ENCODE data around the gene ZBTB12. TPM values are rescaled to one million over a fixed set of nuclear protein-coding genes. Genes with fewer than 3 reads are reported as not detected.

Gene ZBTB12
- total RNA-seq, 2 donors from 2014 or later, result 3.8 to 4.1 TPM

DNA sequence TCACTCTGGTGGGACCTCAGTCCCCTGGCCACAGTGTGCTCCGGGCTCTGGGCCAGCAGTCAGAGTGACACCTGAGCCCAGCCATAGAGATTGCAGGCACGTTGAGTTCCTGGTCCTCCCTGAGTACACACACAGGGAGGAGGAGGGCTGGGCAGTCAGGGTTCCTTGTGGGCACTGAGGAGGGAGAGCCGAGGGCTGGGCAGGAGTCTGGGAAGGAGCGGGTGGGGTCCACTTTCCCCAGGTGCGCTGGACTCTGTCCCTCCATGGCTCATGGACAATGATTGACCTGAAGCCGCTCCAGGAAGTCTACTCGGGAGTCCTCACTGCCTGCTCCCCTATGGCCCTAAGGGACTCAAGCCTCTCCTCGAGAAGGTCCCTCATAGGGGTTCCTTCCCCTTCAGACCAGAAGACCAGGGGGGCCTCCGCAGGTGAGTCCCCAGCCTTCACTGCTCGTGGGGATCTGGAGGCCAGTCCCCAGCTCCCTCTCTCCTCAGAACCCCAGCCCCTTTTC lies 24.2 kb downstream of the ZBTB12 start:
- H3K4me1 ChIP-seq (replicated peaks), result peaks cover 15% of the 10 kb centered on the region
- H3K27me3 ChIP-seq (replicated peaks; ENCODE audit: insufficient read depth), result no peaks in the 10 kb centered on the region
- peak; percentile 93 for DNase-seq (ENCODE audit: low spot score)
- H3K36me3 ChIP-seq, result peaks cover 5 to 8% of the 10 kb centered on the region in 2 donors
- H3K4me3 ChIP-seq, result peak overlapping the region; percentile 45 to 60
- peak; percentile 91 for TF ChIP-seq POLR2A (IDR thresholded peaks at IDR 0.05)
- no peak for TF ChIP-seq CTCF (IDR thresholded peaks at IDR 0.05)
- peak; percentile 98 for TF ChIP-seq POLR2AphosphoS5 (IDR thresholded peaks at IDR 0.05)
- no peaks in the 10 kb centered on the region for H3K9me3 ChIP-seq
- intact Hi-C loops (cut with DNase I), result no loop called here
- peak overlapping the region; percentile 98 for H3K27ac ChIP-seq
- whole genome bisulfite sequencing, result 38% methylated on average over 10 of the region's 10 CpGs

- Histone ChIP-seq H3K27me3 (replicated peaks; ENCODE audit: insufficient read depth) (no peaks in the 10 kb centered on the region), H3K36me3 (peaks cover 0 to 4% of the 10 kb centered on the region in 2 donors), H3K4me3 (peak overlapping the region; percentile 45 to 60), H3K4me1 (replicated peaks) (peaks cover 15% of the 10 kb centered on the region), H3K9me3 (no peaks in the 10 kb centered on the region), H3K27ac (peak overlapping the region; percentile 98)
- WGBS, result 40% methylated on average over 3 of the region's 3 CpGs
- DNase-seq (ENCODE audit: low spot score), result no peak
- no peak for TF ChIP-seq POLR2AphosphoS5 (IDR thresholded peaks at IDR 0.05)
- TF ChIP-seq CTCF (IDR thresholded peaks at IDR 0.05), result no peak
- TF ChIP-seq POLR2A (IDR thresholded peaks at IDR 0.05), result no peak
- intact Hi-C loops (cut with DNase I), result no loop called here
Observed at GRCh38 chr6:31877125-31877650, 24.7 kb downstream of the ZBTB12 start.

GRCh38 chr6:31876357-31876756 lies 25.5 kb downstream of the ZBTB12 start:
- TF ChIP-seq POLR2A (IDR thresholded peaks at IDR 0.05) (no peak), POLR2AphosphoS5 (IDR thresholded peaks at IDR 0.05) (no peak), CTCF (IDR thresholded peaks at IDR 0.05) (no peak)
- Histone ChIP-seq H3K36me3 (peaks cover 0 to 2% of the 10 kb centered on the region in 2 donors), H3K4me1 (replicated peaks) (peaks cover 15% of the 10 kb centered on the region), H3K4me3 (peak overlapping the region; percentile 45 to 60), H3K27ac (peak overlapping the region; percentile 98), H3K27me3 (replicated peaks; ENCODE audit: insufficient read depth) (no peaks in the 10 kb centered on the region), H3K9me3 (no peaks in the 10 kb centered on the region)
- WGBS, result 91% methylated on average over 7 of the region's 7 CpGs
- intact Hi-C loops (cut with DNase I), result no loop called here
- no peak for DNase-seq (ENCODE audit: low spot score)

- no peaks in the 10 kb centered on the region for H3K27me3 ChIP-seq (replicated peaks; ENCODE audit: insufficient read depth)
- TF ChIP-seq CTCF (IDR thresholded peaks at IDR 0.05), result no peak
- TF ChIP-seq POLR2A (IDR thresholded peaks at IDR 0.05), result no peak
- TF ChIP-seq POLR2AphosphoS5 (IDR thresholded peaks at IDR 0.05), result no peak
- 59% methylated on average over 5 of the region's 5 CpGs for WGBS
- peak overlapping the region in 1 of 2 donors; percentile 60 for H3K4me3 ChIP-seq
- peak overlapping the region; percentile 98 for H3K27ac ChIP-seq
- H3K36me3 ChIP-seq, result peaks cover 0 to 2% of the 10 kb centered on the region in 2 donors
- peaks cover 15% of the 10 kb centered on the region for H3K4me1 ChIP-seq (replicated peaks)
- no peaks in the 10 kb centered on the region for H3K9me3 ChIP-seq
- no peak for DNase-seq (ENCODE audit: low spot score)
- intact Hi-C loops (cut with DNase I), result no loop called here
Observed at GRCh38 chr6:31875877-31876276, 26.0 kb downstream of the ZBTB12 start.

Data from prostate gland (tissue), 2 donors.